GM21526 (cell line): Measurements from ENCODE around the gene CADM4.
"Not testable (repeated sequence)": the region's sequence is repeated elsewhere in the genome, so short reads cannot be mapped to it uniquely, and the experiment has no call there.

Experiments
- ATAC-seq: cut with Tn5 transposase; IDR thresholded peaks from one replicate; pipeline ENCODE4 v1.9.1; 2021; ENCODE audit warnings: moderate library complexity; ENCODE audit not compliant: unreplicated experiment, low FRiP score

CADM4 gene

GRCh38 chr19:43610493-43610892 lies 29.2 kb downstream of the CADM4 start:
- ATAC-seq: no peak

- no peak for ATAC-seq
These were observed 29.8 kb downstream of the CADM4 start for GRCh38 chr19:43609872-43610271.

- no peak for ATAC-seq
These were observed 32.1 kb downstream of the CADM4 start for GRCh38 chr19:43607238-43608205.

GRCh38 chr19:43606569-43607229 lies 33.0 kb downstream of the CADM4 start:
- ATAC-seq: no peak

GRCh38 chr19:43605875-43606568 lies 33.6 kb downstream of the CADM4 start:
- no peak for ATAC-seq

GRCh38 chr19:43600326-43600725 lies 39.3 kb downstream of the CADM4 start:
- ATAC-seq: not testable (repeated sequence)

- no peak for ATAC-seq
These were observed 39.9 kb downstream of the CADM4 start for GRCh38 chr19:43599635-43600295.

GRCh38 chr19:43598445-43599240 lies 41.0 kb downstream of the CADM4 start:
- ATAC-seq: no peak

GRCh38 chr19:43597876-43598275 lies 41.8 kb downstream of the CADM4 start:
- ATAC-seq: no peak

- no peak for ATAC-seq
These were observed 42.7 kb downstream of the CADM4 start for GRCh38 chr19:43596842-43597461.

GRCh38 chr19:43595999-43596841 lies 43.4 kb downstream of the CADM4 start, which contains the start of the genes IRGQ and ZNF576:
TSS of gene IRGQ (minus strand) at chr19:43596134. CDS start at chr19:43595338, 796 bp downstream.
TSS of gene ZNF576 (plus strand) at chr19:43596595. CDS start at chr19:43597109, 514 bp downstream.
- peak; percentile 71 for ATAC-seq

- no peak for ATAC-seq
These were observed 44.0 kb downstream of the CADM4 start for GRCh38 chr19:43595605-43595998.

GRCh38 chr19:43594710-43595604 lies 44.7 kb downstream of the CADM4 start:
- no peak for ATAC-seq

- ATAC-seq: no peak
These were observed 45.5 kb downstream of the CADM4 start for GRCh38 chr19:43594081-43594697.

- ATAC-seq: no peak
These were observed 46.8 kb downstream of the CADM4 start for GRCh38 chr19:43592800-43593350.
